Thyroid gland (tissue), 4 donors: Measurements from ENCODE around the gene FAM83F. TPM values are rescaled to one million over a fixed set of nuclear protein-coding genes. Genes with fewer than 3 reads are reported as not detected.

Source experiments
- DNase-seq, 2 donors: peaks; one replicate each; pipeline ENCODE4 v3.0.0-alpha.2; 2019
- H3K27ac ChIP-seq, 3 donors: fragments of 200-600 bp; sonication (generic); 1 replicate in 2 of 3; 2 replicates in 1 of 3; pipeline ENCODE4 v1.5.1; 2016 to 2019; ENCODE audit warnings: mild to moderate bottlenecking in 1 of 3, moderate library complexity in 1 of 3
- H3K27me3 ChIP-seq: fragments of 200-600 bp; sonication (generic); one replicate; pipeline ENCODE4 v1.5.1; 2019
- H3K36me3 ChIP-seq, 2 donors: fragments of 200-600 bp; sonication (generic); one replicate each; pipeline ENCODE4 v1.5.1; 2016 to 2019
- H3K4me1 ChIP-seq, 2 donors: fragments of 200-600 bp; sonication (generic); one replicate each; pipeline ENCODE4 v1.5.1; 2017 to 2019
- H3K4me3 ChIP-seq, 3 donors: fragments of 200-600 bp; sonication (generic); replicated peaks in 1 of 3; 1 replicate in 2 of 3; 2 replicates in 1 of 3; pipeline ENCODE4 v1.5.1; 2016; ENCODE audit warnings: mild to moderate bottlenecking in 1 of 3
- H3K9me3 ChIP-seq: fragments of 200-600 bp; sonication (generic); one replicate; pipeline ENCODE4 v1.5.1; 2017
- POLR2A ChIP-seq, 2 donors: fragments of 450-650 bp; IDR thresholded peaks; one replicate each; pipeline ENCODE4 v1.6.1; 2017; ENCODE audit warnings: antibody characterized with exemption in 2 of 2, mild to moderate bottlenecking in 2 of 2, moderate library complexity in 1 of 2
- WGBS, 2 donors: methylation state at CpG; one replicate each; pipeline ENCODE4 v1.1.5; 2017; 5-methylcytosine and 5-hydroxymethylcytosine counted together
- intact Hi-C: fragments of 100-400 bp; cut with DNase I; formaldehyde crosslinking; loops from one replicate; pipeline ENCODE4 v1.15.1; 2023
- total RNA-seq, 4 donors: library from RNA; depleted of rRNA; stranded (reverse); fragments of >200 nt; gene quantifications; one replicate each; pipeline ENCODE4 v1.2.3, GENCODE V29; 2016
- TF ChIP-seq, protein P1 (sequence below), 6 experiments: fragments of 200-600 bp in 3 of 6; fragments of 450-650 bp in 3 of 6; sonication (generic) in 3 of 6; IDR thresholded peaks; one replicate each; pipeline ENCODE4 v1.5.1; 2016 to 2019; ENCODE audit warnings: antibody characterized with exemption in 6 of 6, mild to moderate bottlenecking in 2 of 6, inconsistent platforms in 1 of 6, moderate library complexity in 1 of 6

The FAM83F gene
- total RNA-seq, 4 donors from 2014 or later = 19.2 to 35.6 (median 26.1) TPM

DNA sequence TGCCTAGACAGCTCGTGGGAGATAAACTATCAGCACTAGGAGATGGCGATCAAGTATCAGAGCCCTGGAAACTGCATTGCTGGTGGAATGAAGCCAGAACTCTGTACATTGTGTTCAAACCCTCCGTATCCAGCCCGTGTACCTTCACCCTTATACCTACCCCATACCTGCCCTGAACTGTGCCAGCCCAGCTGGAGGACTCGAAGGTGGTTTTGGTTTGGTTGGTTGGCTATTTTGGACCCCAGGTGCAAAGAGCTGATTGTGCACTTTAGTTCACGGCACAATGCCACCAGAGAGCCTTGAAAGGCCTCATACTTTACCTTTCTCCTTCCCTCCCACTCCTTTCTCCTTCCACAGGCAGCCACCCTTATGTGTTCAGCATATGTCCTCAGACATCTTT is 16.0 kb downstream of the FAM83F start:
- whole genome bisulfite sequencing, 2 donors = 40 to 51% methylated on average over 6 of the region's 6 CpGs
- H3K36me3 ChIP-seq = no peaks in the 10 kb centered on the region

DNA sequence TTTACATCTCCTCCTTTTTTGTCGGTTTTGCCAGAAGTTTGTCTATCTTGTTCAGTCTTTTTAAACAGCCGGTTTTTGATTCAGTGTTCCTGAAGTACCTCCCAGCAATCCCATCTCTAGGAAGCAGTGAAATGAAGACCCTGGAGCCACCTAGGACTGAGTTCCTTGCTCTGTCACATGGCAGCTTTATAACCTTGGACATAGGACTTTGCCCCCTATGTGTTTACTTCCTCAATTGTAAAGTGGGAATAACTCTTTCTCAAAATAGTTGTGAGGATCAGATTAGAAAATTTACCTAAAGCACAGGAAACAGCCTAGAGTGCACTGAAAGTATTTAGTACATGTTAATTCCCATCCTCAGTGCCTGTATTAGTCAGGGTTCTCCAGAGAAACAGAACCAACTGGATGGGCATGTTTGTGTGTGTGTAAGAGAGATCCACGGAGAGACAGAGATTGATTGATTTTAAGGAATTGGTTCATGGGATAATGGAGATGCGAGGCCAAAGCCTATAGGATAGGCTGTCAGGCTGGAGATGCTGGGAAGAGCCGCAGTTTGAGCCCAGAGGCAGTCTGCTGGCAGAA is 20.0 kb downstream of the FAM83F start:
- no peaks in the 10 kb centered on the region for H3K9me3 ChIP-seq
- peak overlapping the region; percentile 70 to 89 (median 84) for H3K27ac ChIP-seq
- no peak for DNase-seq
- peaks cover 0 to 3% of the 10 kb centered on the region in 2 donors for H3K36me3 ChIP-seq
- H3K27me3 ChIP-seq = no peaks in the 10 kb centered on the region
- intact Hi-C loops = no loop called here
- H3K4me1 ChIP-seq = peaks cover 39 to 45% of the 10 kb centered on the region in 2 donors
- 62 to 67% methylated on average over 5 of the region's 5 CpGs for WGBS, 2 donors
- no peak overlapping the region for H3K4me3 ChIP-seq
- TF ChIP-seq, protein P1, sequence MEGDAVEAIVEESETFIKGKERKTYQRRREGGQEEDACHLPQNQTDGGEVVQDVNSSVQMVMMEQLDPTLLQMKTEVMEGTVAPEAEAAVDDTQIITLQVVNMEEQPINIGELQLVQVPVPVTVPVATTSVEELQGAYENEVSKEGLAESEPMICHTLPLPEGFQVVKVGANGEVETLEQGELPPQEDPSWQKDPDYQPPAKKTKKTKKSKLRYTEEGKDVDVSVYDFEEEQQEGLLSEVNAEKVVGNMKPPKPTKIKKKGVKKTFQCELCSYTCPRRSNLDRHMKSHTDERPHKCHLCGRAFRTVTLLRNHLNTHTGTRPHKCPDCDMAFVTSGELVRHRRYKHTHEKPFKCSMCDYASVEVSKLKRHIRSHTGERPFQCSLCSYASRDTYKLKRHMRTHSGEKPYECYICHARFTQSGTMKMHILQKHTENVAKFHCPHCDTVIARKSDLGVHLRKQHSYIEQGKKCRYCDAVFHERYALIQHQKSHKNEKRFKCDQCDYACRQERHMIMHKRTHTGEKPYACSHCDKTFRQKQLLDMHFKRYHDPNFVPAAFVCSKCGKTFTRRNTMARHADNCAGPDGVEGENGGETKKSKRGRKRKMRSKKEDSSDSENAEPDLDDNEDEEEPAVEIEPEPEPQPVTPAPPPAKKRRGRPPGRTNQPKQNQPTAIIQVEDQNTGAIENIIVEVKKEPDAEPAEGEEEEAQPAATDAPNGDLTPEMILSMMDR (IDR thresholded peaks at IDR 0.05) = no peak
- TF ChIP-seq POLR2A (IDR thresholded peaks at IDR 0.05) = no peak

More for the DNA sequence above, 16.0 kb downstream of the FAM83F start:
- peaks cover 45 to 54% of the 10 kb centered on the region in 2 donors for H3K4me1 ChIP-seq
- peak overlapping the region; percentile 49 to 76 (median 59) for H3K27ac ChIP-seq
- H3K27me3 ChIP-seq = no peaks in the 10 kb centered on the region
- intact Hi-C loops = no loop called here
- TF ChIP-seq POLR2A (IDR thresholded peaks at IDR 0.05) = no peak
- TF ChIP-seq, protein P1 (IDR thresholded peaks at IDR 0.05) = no peak
- H3K4me3 ChIP-seq = no peak overlapping the region
- DNase-seq = peak; percentile 48 to 51
- H3K9me3 ChIP-seq = no peaks in the 10 kb centered on the region

DNA sequence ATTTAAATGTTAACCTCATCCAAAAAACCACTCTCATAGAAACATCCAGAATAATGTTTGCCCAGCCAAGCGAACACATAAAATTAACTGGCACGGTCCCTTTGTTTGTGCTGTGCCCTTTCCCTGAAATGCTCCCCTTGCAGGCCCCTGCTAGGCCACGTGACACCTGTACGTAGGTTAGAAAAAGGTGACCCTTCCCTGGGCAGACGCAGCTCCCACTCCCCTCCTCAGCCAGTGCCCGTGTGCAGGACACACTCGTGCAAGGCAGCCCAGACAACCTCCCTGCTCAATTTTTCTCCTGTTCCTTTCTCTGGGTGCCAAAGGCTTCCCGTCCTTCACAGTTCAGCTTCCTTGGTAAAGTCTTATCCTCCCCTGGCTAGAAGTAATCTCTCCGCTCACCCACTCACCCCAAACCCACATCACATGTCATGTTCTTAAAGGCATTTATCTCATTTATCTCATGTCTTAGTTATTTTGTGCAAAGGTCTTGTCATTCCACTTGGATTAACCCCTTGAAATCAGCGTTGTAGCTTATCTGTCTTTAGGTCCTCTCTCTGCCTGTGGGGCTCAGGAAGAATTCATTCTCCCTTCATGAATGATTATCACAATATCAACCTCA is 20.7 kb downstream of the FAM83F start:
- H3K27me3 ChIP-seq = no peaks in the 10 kb centered on the region
- no peak overlapping the region for H3K4me3 ChIP-seq
- intact Hi-C loops = no loop called here
- WGBS, 2 donors = 42 to 46% methylated on average over 10 of the region's 10 CpGs
- H3K27ac ChIP-seq = peak overlapping the region; percentile 70 to 89 (median 84)
- H3K36me3 ChIP-seq = peaks cover 0 to 7% of the 10 kb centered on the region in 2 donors
- TF ChIP-seq, protein P1 (IDR thresholded peaks at IDR 0.05) = no peak
- no peak for TF ChIP-seq POLR2A (IDR thresholded peaks at IDR 0.05)
- DNase-seq = peak; percentile 43 to 46
- H3K9me3 ChIP-seq = no peaks in the 10 kb centered on the region
- H3K4me1 ChIP-seq = peaks cover 32 to 38% of the 10 kb centered on the region in 2 donors

DNA sequence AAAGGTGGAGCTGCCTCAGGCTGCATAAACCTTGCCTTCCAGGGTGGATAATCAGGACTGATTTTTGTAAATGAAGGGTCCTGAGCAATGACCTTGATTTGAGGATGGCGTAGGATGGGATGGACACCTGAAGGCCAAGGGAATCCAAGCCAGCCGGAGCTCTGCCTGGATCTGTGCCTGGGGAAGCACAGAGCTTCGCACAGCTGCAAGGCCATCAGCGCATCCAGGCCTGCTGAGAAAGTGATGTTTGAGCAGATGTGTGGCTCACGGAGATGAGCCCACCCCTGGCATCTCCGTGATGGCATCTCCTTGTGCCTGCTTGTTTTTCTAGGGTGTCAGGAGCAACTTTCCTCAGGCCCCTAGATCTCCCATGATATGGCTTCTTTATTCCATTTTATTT is 23.3 kb downstream of the FAM83F start:
- H3K4me1 ChIP-seq = peaks cover 18 to 28% of the 10 kb centered on the region in 2 donors
- intact Hi-C loops = no loop called here
- H3K9me3 ChIP-seq = no peaks in the 10 kb centered on the region
- no peak for DNase-seq
- no peak overlapping the region for H3K27ac ChIP-seq
- H3K27me3 ChIP-seq = no peaks in the 10 kb centered on the region
- H3K36me3 ChIP-seq = peaks cover 10 to 16% of the 10 kb centered on the region in 2 donors
- WGBS, 2 donors = 95 to 98% methylated on average over 6 of the region's 6 CpGs
- H3K4me3 ChIP-seq = no peak overlapping the region
- no peak for TF ChIP-seq POLR2A (IDR thresholded peaks at IDR 0.05)
- TF ChIP-seq, protein P1 (IDR thresholded peaks at IDR 0.05) = no peak

DNA sequence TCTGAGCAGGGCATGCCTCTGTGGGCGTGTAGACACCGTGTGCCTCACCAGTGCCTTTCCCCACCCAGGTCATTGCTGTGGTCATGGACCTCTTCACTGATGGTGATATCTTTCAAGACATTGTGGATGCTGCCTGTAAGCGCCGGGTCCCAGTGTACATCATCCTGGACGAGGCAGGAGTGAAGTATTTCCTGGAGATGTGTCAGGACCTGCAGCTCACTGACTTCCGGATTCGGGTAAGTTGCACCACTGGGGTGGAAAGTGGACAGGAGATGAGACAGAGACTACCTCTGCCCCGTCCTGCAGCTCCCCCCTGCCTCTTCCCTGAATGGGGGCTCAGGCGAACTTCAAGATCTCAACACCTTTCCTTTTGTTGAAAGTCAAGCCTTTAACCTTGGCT is 24.3 kb downstream of the FAM83F start:
- Histone ChIP-seq H3K9me3 (no peaks in the 10 kb centered on the region), H3K27me3 (no peaks in the 10 kb centered on the region), H3K36me3 (peaks cover 10 to 16% of the 10 kb centered on the region in 2 donors), H3K27ac (no peak overlapping the region), H3K4me1 (peaks cover 18 to 29% of the 10 kb centered on the region in 2 donors), H3K4me3 (no peak overlapping the region)
- TF ChIP-seq, protein P1 (IDR thresholded peaks at IDR 0.05) = no peak
- no peak for TF ChIP-seq POLR2A (IDR thresholded peaks at IDR 0.05)
- WGBS, 2 donors = 93 to 95% methylated on average over 4 to 9 of the region's 9 CpGs
- no peak for DNase-seq
- intact Hi-C loops = no loop called here
